HEK293 (cell line): ENCODE measurements around the gene AMOTL2.
A peak's percentile ranks its signal among the peaks of the same experiment; 100 is the strongest.

Experiments
- CTCF ChIA-PET: fragments of 350-600 bp; formaldehyde crosslinking; extraction: SDS; loops from one replicate; lab custom pipeline; 2021; ENCODE audit warnings: antibody characterized with exemption; lab: Yijun Ruan, JAX
- POLR2A ChIA-PET: fragments of 300-600 bp; formaldehyde crosslinking; extraction: SDS; loops from one replicate; lab custom pipeline; 2020; ENCODE audit warnings: antibody characterized with exemption, inconsistent platforms; lab: Yijun Ruan, JAX
- H3K27ac ChIP-seq: fragments of 200-500 bp; sonication (Bioruptor generic); 2 replicates; pipeline ENCODE4 v1.5.1; 2014; ENCODE audit warnings: low read depth, low read length, control low read depth, inconsistent platforms; ENCODE audit errors: extremely low read depth
- H3K36me3 ChIP-seq, 2 experiments: fragments of 200-500 bp in 1 of 2; sonication (Bioruptor generic) in 1 of 2; 1 replicate in 1 of 2; 2 replicates in 1 of 2; pipeline ENCODE4 v1.5.1; 2014 to 2017; ENCODE audit warnings: inconsistent platforms in 2 of 2, low read length in 2 of 2; ENCODE audit not compliant: control insufficient read depth in 2 of 2, insufficient read depth in 1 of 2
- H3K4me1 ChIP-seq: fragments of 200-500 bp; sonication (Bioruptor generic); 2 replicates; pipeline ENCODE4 v1.5.1; 2014; ENCODE audit warnings: mild to moderate bottlenecking, low read length, inconsistent platforms; ENCODE audit not compliant: control insufficient read depth, insufficient read depth
- H3K4me3 ChIP-seq: 2 replicates; pipeline ENCODE4 v1.5.1; 2011; ENCODE audit warnings: low read depth, mild to moderate bottlenecking, control low read depth, low read length, moderate library complexity
- H3K9me3 ChIP-seq: fragments of 200-500 bp; sonication (Bioruptor generic); 2 replicates; pipeline ENCODE4 v1.5.1; 2014; ENCODE audit warnings: low read depth, low read length, inconsistent platforms; ENCODE audit not compliant: control insufficient read depth, insufficient read depth
- FEZF1 ChIP-seq: fragments of 450-650 bp; formaldehyde crosslinking; IDR thresholded peaks from 2 replicates; pipeline ENCODE4 v1.5.1; 2016; ENCODE audit warnings: missing biosample characterization, missing genetic modification characterization
- SCRT1 ChIP-seq: fragments of 450-650 bp; formaldehyde crosslinking; IDR thresholded peaks from 2 replicates; pipeline ENCODE4 v1.5.1; 2016; ENCODE audit warnings: missing biosample characterization, missing genetic modification characterization, borderline replicate concordance
- SP2 ChIP-seq: fragments of 450-650 bp; formaldehyde crosslinking; IDR thresholded peaks from 2 replicates; pipeline ENCODE4 v1.5.1; 2016; ENCODE audit warnings: missing biosample characterization, missing genetic modification characterization
- SP7 ChIP-seq: fragments of 450-650 bp; formaldehyde crosslinking; IDR thresholded peaks from 2 replicates; pipeline ENCODE4 v1.5.1; 2016; ENCODE audit warnings: missing biosample characterization, missing genetic modification characterization
- YY1 ChIP-seq: fragments of 450-650 bp; formaldehyde crosslinking; IDR thresholded peaks from 2 replicates; pipeline ENCODE4 v1.5.1; 2018; ENCODE audit warnings: missing biosample characterization, missing genetic modification characterization
- ZBTB48 ChIP-seq: fragments of 450-650 bp; formaldehyde crosslinking; IDR thresholded peaks from 2 replicates; pipeline ENCODE4 v1.5.1; 2016; ENCODE audit warnings: missing biosample characterization, missing genetic modification characterization
- ZEB2 ChIP-seq: fragments of 450-650 bp; formaldehyde crosslinking; IDR thresholded peaks from 2 replicates; pipeline ENCODE4 v1.5.1; 2016; ENCODE audit warnings: missing biosample characterization, missing genetic modification characterization
- ZIC2 ChIP-seq: fragments of 450-650 bp; formaldehyde crosslinking; IDR thresholded peaks from 2 replicates; pipeline ENCODE4 v1.5.1; 2016; ENCODE audit warnings: missing biosample characterization, missing genetic modification characterization
- ZNF10 ChIP-seq: fragments of 450-650 bp; formaldehyde crosslinking; IDR thresholded peaks from 2 replicates; pipeline ENCODE4 v1.5.1; 2017; ENCODE audit warnings: missing biosample characterization, missing genetic modification characterization
- ZNF112 ChIP-seq: fragments of 450-650 bp; formaldehyde crosslinking; IDR thresholded peaks from 2 replicates; pipeline ENCODE4 v1.5.0; 2017; ENCODE audit warnings: missing biosample characterization, missing genetic modification characterization
- ZNF121 ChIP-seq: fragments of 450-650 bp; formaldehyde crosslinking; IDR thresholded peaks from 2 replicates; pipeline ENCODE4 v1.5.1; 2016; ENCODE audit warnings: missing biosample characterization, missing genetic modification characterization
- ZNF169 ChIP-seq: fragments of 450-650 bp; formaldehyde crosslinking; IDR thresholded peaks from 2 replicates; pipeline ENCODE4 v1.5.1; 2016; ENCODE audit warnings: missing biosample characterization, missing genetic modification characterization
- ZNF175 ChIP-seq: fragments of 450-650 bp; formaldehyde crosslinking; IDR thresholded peaks from 2 replicates; pipeline ENCODE4 v1.5.1; 2016; ENCODE audit warnings: missing biosample characterization, missing genetic modification characterization
- ZNF23 ChIP-seq: fragments of 450-650 bp; formaldehyde crosslinking; IDR thresholded peaks from 2 replicates; pipeline ENCODE4 v1.5.1; 2016; ENCODE audit warnings: missing biosample characterization, missing genetic modification characterization, borderline replicate concordance
- ZNF274 ChIP-seq, 2 experiments: fragments of 200-500 bp in 1 of 2; fragments of 450-650 bp in 1 of 2; sonication (Bioruptor generic) in 1 of 2; formaldehyde crosslinking in 1 of 2; IDR thresholded peaks; 2 replicates each; pipeline versions ENCODE4 v1.5.1 to v1.6.1; 2014 to 2016; ENCODE audit warnings: borderline replicate concordance in 1 of 2, inconsistent platforms in 1 of 2, low read length in 1 of 2, missing biosample characterization in 1 of 2, missing genetic modification characterization in 1 of 2
- ZNF501 ChIP-seq: fragments of 450-650 bp; formaldehyde crosslinking; IDR thresholded peaks from 2 replicates; pipeline ENCODE4 v1.5.1; 2016; ENCODE audit warnings: missing biosample characterization, missing genetic modification characterization
- ZNF529 ChIP-seq: fragments of 450-650 bp; formaldehyde crosslinking; IDR thresholded peaks from 2 replicates; pipeline ENCODE4 v1.5.1; 2017; ENCODE audit warnings: missing genetic modification characterization, missing biosample characterization; ENCODE audit not compliant: insufficient replicate concordance
- ZNF544 ChIP-seq: fragments of 450-650 bp; formaldehyde crosslinking; IDR thresholded peaks from 2 replicates; pipeline ENCODE4 v1.5.0; 2017; ENCODE audit warnings: missing biosample characterization, missing genetic modification characterization
- ZNF555 ChIP-seq: fragments of 450-650 bp; formaldehyde crosslinking; conservative IDR thresholded peaks from 2 replicates; pipeline ENCODE4 v1.5.1; 2017; ENCODE audit warnings: missing biosample characterization, mild to moderate bottlenecking, missing genetic modification characterization, inconsistent platforms
- ZNF623 ChIP-seq: fragments of 450-650 bp; formaldehyde crosslinking; IDR thresholded peaks from 2 replicates; pipeline ENCODE4 v1.5.1; 2016; ENCODE audit warnings: missing biosample characterization, missing genetic modification characterization
- ZNF654 ChIP-seq: fragments of 450-650 bp; formaldehyde crosslinking; IDR thresholded peaks from 2 replicates; pipeline ENCODE4 v1.5.1; 2016; ENCODE audit warnings: low read depth, missing biosample characterization, missing genetic modification characterization
- ZNF658 ChIP-seq: fragments of 450-650 bp; formaldehyde crosslinking; IDR thresholded peaks from 2 replicates; pipeline ENCODE4; 2016; ENCODE audit warnings: missing biosample characterization, missing genetic modification characterization
- ZNF701 ChIP-seq: fragments of 450-650 bp; formaldehyde crosslinking; IDR thresholded peaks from 2 replicates; pipeline ENCODE4 v1.5.1; 2016; ENCODE audit warnings: missing biosample characterization, missing genetic modification characterization
- ZNF768 ChIP-seq: fragments of 450-650 bp; formaldehyde crosslinking; IDR thresholded peaks from 2 replicates; pipeline ENCODE4 v1.5.1; 2018; ENCODE audit warnings: missing biosample characterization, mild to moderate bottlenecking, missing genetic modification characterization
- TF ChIP-seq, protein P1 (sequence below): fragments of 450-650 bp; formaldehyde crosslinking; IDR thresholded peaks from 2 replicates; pipeline ENCODE4 v1.5.1; 2016; ENCODE audit warnings: missing biosample characterization, missing genetic modification characterization
- TF ChIP-seq, protein P2 (sequence below): fragments of 450-650 bp; formaldehyde crosslinking; IDR thresholded peaks from 2 replicates; pipeline ENCODE4 v1.5.1; 2016; ENCODE audit warnings: missing biosample characterization, missing genetic modification characterization
- TF ChIP-seq, protein P3 (sequence below): fragments of 450-650 bp; formaldehyde crosslinking; IDR thresholded peaks from 2 replicates; pipeline ENCODE4 v1.5.1; 2016; ENCODE audit warnings: missing biosample characterization, missing genetic modification characterization
- TF ChIP-seq, protein P4 (sequence below): fragments of 450-650 bp; formaldehyde crosslinking; IDR thresholded peaks from 2 replicates; pipeline ENCODE4 v1.5.1; 2016; ENCODE audit warnings: missing biosample characterization, missing genetic modification characterization

The AMOTL2 gene

DNA sequence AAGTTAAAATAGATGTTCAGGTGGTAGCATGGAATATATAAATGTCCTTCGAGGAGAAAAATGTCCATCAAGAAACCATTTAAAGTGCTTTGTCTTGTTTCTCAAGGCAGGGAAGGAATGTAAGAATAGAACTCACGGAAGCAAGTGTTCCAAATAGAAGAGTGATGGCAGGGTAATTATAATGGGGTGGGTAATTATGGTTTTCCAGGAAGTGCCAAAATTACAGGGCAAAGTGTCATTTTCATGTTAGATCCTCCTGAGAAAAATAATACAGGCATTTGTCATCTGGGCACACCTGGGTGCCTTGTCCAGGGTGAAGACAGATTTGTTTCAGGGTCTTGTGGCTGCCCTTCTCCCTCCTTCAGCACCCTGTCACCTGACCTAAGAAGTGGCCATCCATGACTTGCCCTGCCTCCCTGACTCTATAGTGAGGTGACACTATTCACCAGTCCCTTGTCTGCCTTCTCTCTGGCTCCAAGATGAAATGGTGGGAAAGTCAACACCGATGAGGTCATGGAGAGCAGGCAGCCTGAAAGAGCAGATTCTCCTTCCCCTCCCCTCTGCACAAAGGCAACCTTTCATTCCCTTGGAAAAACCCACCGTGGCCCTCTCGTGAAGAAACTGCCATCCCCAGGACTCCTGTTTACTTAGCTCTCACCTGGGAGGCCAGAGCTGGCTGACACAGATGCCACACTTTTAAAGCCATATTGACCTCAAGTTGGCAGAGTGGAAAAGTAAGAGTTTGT lies 45.1 kb upstream of the AMOTL2 start:
- ChIA-PET POLR2A (no interaction called here), CTCF (no interaction called here)
- TF ChIP-seq, protein P1, sequence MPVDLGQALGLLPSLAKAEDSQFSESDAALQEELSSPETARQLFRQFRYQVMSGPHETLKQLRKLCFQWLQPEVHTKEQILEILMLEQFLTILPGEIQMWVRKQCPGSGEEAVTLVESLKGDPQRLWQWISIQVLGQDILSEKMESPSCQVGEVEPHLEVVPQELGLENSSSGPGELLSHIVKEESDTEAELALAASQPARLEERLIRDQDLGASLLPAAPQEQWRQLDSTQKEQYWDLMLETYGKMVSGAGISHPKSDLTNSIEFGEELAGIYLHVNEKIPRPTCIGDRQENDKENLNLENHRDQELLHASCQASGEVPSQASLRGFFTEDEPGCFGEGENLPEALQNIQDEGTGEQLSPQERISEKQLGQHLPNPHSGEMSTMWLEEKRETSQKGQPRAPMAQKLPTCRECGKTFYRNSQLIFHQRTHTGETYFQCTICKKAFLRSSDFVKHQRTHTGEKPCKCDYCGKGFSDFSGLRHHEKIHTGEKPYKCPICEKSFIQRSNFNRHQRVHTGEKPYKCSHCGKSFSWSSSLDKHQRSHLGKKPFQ (tag by site-specific recombination): no peak
- TF ChIP-seq ZNF274 (IDR thresholded peaks at IDR 0.05; ENCODE audit: low read length) (no peak), ZNF274 (tag by site-specific recombination; IDR thresholded peaks at IDR 0.05; ENCODE audit: borderline replicate concordance) (no peak), SP7 (peak; percentile 45; the same call in 1 of the 2 replicates)
- no peak overlapping the region for H3K4me3 ChIP-seq
- H3K4me1 ChIP-seq: no peaks in the 10 kb centered on the region
- H3K36me3 ChIP-seq: no peaks in the 10 kb centered on the region
- H3K9me3 ChIP-seq: no peaks in the 10 kb centered on the region
- no peak overlapping the region for H3K27ac ChIP-seq

DNA sequence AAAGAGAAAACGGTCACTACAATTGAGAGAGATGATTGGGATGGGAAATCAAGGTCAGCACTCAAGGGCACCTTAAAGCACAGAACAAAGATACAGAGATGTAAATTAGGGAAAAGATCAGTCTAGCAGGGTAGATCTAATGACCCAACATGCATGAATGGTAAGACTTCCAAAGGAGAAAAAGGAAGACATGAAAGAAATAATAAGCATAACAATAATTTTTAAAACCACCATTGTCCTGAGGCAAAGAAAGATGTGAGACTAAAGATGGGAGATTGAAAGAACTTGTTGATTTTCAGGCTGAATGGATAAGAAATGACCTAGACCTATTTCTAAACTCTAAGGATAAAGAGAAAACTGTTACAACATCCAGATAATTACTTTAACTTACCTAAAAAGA lies 34.8 kb upstream of the AMOTL2 start:
- ChIA-PET POLR2A (no interaction called here), CTCF (interaction anchor here (0.6 kb wide), 1 partner anchor 13 kb away, joined by 4 read pairs; no protein-coding TSS in a partner anchor)
- Histone ChIP-seq H3K4me3 (no peak overlapping the region), H3K27ac (no peak overlapping the region), H3K4me1 (no peaks in the 10 kb centered on the region), H3K36me3 (no peaks in the 10 kb centered on the region), H3K9me3 (no peaks in the 10 kb centered on the region)
- TF ChIP-seq SP2 (tag by site-specific recombination): no peak
- TF ChIP-seq ZNF169 (tag by site-specific recombination): no peak
- no peak for TF ChIP-seq ZNF10
- TF ChIP-seq, protein P2, sequence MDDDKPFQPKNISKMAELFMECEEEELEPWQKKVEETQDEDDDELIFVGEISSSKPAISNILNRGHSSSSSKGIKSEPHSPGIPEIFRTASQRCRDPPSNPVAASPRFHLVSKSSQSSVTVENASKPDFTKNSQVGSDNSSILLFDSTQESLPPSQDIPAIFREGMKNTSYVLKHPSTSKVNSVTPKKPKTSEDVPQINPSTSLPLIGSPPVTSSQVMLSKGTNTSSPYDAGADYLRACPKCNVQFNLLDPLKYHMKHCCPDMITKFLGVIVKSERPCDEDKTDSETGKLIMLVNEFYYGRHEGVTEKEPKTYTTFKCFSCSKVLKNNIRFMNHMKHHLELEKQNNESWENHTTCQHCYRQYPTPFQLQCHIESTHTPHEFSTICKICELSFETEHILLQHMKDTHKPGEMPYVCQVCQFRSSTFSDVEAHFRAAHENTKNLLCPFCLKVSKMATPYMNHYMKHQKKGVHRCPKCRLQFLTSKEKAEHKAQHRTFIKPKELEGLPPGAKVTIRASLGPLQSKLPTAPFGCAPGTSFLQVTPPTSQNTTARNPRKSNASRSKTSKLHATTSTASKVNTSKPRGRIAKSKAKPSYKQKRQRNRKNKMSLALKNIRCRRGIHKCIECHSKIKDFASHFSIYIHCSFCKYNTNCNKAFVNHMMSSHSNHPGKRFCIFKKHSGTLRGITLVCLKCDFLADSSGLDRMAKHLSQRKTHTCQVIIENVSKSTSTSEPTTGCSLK: no peak
- no peak for TF ChIP-seq SCRT1 (tag by site-specific recombination)
- TF ChIP-seq ZNF501: no peak
- TF ChIP-seq ZNF658 (tag by site-specific recombination): no peak
- no peak for TF ChIP-seq SP7
- no peak for TF ChIP-seq ZNF701 (tag by site-specific recombination)
- no peak for TF ChIP-seq ZEB2 (tag by site-specific recombination)
- no peak for TF ChIP-seq FEZF1 (tag by site-specific recombination)
- no peak for TF ChIP-seq ZNF623
- TF ChIP-seq ZNF112 (tag by site-specific recombination): no peak
- no peak for TF ChIP-seq ZNF654 (tag by site-specific recombination)
- no peak for TF ChIP-seq ZNF555 (tag by site-specific recombination)
- TF ChIP-seq ZNF23: no peak
- no peak for TF ChIP-seq YY1 (tag by site-specific recombination)

DNA sequence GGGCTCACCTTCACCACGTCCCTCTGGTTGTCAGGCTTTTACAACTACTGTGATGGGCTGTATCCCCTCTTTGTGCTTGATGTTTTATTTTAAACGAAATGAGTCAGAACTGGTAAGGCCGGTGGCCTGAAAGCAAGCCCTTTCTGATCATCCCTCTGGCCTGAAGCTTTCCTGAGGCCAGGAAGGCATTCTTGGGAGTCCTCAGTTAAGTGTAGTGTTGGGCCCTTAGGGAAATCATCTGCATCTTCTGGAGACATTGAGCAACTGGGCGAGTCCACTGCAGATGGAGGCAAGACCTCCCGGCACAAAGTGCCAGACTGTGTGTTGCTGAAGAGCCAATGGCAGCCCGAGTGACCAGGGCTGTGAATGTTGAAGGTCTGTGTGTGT lies 33.0 kb upstream of the AMOTL2 start:
- POLR2A ChIA-PET: no interaction called here
- H3K4me1 ChIP-seq: no peaks in the 10 kb centered on the region
- H3K27ac ChIP-seq: no peak overlapping the region
- H3K9me3 ChIP-seq: no peaks in the 10 kb centered on the region
- CTCF ChIA-PET: interaction anchor here (0.6 kb wide), 1 partner anchor 117 kb away, joined by 3 read pairs; no protein-coding TSS in a partner anchor
- H3K36me3 ChIP-seq: no peaks in the 10 kb centered on the region
- H3K4me3 ChIP-seq: no peak overlapping the region
- TF ChIP-seq ZIC2 (tag by site-specific recombination) (no peak), ZNF768 (tag by site-specific recombination) (no peak), ZNF121 (no peak), ZBTB48 (tag by site-specific recombination) (no peak), ZNF175 (tag by site-specific recombination) (no peak), ZNF529 (tag by site-specific recombination) (no peak), ZNF544 (no peak)
- TF ChIP-seq, protein P3, sequence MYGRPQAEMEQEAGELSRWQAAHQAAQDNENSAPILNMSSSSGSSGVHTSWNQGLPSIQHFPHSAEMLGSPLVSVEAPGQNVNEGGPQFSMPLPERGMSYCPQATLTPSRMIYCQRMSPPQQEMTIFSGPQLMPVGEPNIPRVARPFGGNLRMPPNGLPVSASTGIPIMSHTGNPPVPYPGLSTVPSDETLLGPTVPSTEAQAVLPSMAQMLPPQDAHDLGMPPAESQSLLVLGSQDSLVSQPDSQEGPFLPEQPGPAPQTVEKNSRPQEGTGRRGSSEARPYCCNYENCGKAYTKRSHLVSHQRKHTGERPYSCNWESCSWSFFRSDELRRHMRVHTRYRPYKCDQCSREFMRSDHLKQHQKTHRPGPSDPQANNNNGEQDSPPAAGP: no peak
- TF ChIP-seq, protein P4, sequence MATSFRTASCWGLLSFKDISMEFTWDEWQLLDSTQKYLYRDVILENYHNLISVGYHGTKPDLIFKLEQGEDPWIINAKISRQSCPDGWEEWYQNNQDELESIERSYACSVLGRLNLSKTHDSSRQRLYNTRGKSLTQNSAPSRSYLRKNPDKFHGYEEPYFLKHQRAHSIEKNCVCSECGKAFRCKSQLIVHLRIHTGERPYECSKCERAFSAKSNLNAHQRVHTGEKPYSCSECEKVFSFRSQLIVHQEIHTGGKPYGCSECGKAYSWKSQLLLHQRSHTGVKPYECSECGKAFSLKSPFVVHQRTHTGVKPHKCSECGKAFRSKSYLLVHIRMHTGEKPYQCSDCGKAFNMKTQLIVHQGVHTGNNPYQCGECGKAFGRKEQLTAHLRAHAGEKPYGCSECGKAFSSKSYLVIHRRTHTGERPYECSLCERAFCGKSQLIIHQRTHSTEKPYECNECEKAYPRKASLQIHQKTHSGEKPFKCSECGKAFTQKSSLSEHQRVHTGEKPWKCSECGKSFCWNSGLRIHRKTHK (tag by site-specific recombination): no peak
